ENCODE results near the gene RPS6KA5.

DNA sequence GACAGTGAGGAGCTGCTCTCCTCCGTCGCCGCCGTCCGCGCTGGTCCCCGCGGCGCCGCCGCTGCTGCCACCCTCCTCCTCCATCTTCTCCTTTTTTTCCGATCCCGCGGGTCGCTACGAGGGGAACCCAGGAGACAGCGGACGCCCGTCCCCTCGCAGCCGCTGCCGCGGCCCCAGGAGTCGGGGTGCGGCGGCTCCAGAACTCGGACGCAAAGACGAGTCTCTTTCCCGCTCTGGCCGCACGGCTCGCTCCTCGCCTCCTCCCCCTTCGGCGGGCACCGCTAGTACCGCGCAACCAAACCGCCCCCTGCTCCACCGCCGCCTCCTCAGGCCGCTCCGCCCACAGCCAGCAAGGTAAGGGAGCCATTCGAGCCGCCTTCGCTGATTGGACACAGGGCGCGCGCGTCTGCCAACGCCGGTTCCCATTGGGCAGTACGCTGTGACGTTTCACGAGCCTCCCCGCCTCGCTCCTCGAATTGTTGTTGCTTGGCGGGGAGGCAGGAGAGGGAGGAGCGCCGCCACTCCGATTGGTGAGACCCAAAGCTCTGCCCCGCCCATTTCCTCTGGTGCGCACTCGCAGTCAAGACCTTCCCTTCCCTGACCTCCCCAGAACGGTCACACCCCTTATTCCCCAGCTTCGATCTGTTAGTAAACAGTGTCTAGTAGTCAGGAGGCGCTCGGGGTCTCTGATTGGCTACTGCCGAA is at the start of gene RPS6KA5:
- TF ChIP-seq, protein P1, sequence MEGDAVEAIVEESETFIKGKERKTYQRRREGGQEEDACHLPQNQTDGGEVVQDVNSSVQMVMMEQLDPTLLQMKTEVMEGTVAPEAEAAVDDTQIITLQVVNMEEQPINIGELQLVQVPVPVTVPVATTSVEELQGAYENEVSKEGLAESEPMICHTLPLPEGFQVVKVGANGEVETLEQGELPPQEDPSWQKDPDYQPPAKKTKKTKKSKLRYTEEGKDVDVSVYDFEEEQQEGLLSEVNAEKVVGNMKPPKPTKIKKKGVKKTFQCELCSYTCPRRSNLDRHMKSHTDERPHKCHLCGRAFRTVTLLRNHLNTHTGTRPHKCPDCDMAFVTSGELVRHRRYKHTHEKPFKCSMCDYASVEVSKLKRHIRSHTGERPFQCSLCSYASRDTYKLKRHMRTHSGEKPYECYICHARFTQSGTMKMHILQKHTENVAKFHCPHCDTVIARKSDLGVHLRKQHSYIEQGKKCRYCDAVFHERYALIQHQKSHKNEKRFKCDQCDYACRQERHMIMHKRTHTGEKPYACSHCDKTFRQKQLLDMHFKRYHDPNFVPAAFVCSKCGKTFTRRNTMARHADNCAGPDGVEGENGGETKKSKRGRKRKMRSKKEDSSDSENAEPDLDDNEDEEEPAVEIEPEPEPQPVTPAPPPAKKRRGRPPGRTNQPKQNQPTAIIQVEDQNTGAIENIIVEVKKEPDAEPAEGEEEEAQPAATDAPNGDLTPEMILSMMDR (IDR thresholded peaks at IDR 0.05): peak in 4 of 7 experiments; percentile 10 to 48 (median 40)
- TF ChIP-seq POLR2A (IDR thresholded peaks at IDR 0.05): peak in 2 of 4 donors; percentile 86 to 88
- peak; percentile 91 to 93 (median 91) for TF ChIP-seq POLR2AphosphoS5 (IDR thresholded peaks at IDR 0.05)

Measured in stomach (tissue), 4 donors.